GM19468 (cell line): ENCODE measurements around the gene FN1.
A peak's percentile ranks its signal among the peaks of the same experiment; 100 is the strongest.

Experiments
- ATAC-seq: cut with Tn5 transposase; IDR thresholded peaks from one replicate; pipeline ENCODE4 v1.9.1; 2021; ENCODE audit warnings: mild to moderate bottlenecking, moderate library complexity, moderate number of reproducible peaks; ENCODE audit not compliant: unreplicated experiment; ENCODE audit errors: extremely low read depth

FN1 gene

GRCh38 chr2:215435870-215436704 is at the start of gene FN1:
FN1 (minus strand) TSS chr2:215436068; CDS start chr2:215435802, 266 bp downstream.
- ATAC-seq: peak; percentile 73

GRCh38 chr2:215485032-215485431 is 49.2 kb upstream of the FN1 start:
- ATAC-seq: no peak

- no peak for ATAC-seq
These were observed 48.7 kb upstream of the FN1 start for GRCh38 chr2:215484570-215484969.

GRCh38 chr2:215483431-215483830 is 47.6 kb upstream of the FN1 start:
- no peak for ATAC-seq

- no peak for ATAC-seq
These were observed 43.8 kb upstream of the FN1 start for GRCh38 chr2:215479536-215480240.

- no peak for ATAC-seq
These were observed 43.3 kb upstream of the FN1 start for GRCh38 chr2:215479121-215479520.

GRCh38 chr2:215476424-215476823 is 40.6 kb upstream of the FN1 start:
- ATAC-seq: no peak

- no peak for ATAC-seq
These were observed 30.4 kb upstream of the FN1 start for GRCh38 chr2:215466097-215466909.

- no peak for ATAC-seq
These were observed 29.4 kb upstream of the FN1 start for GRCh38 chr2:215465256-215465655.

GRCh38 chr2:215461836-215462532 is 26.1 kb upstream of the FN1 start:
- no peak for ATAC-seq

GRCh38 chr2:215460682-215461382 is 25.0 kb upstream of the FN1 start:
- no peak for ATAC-seq

- ATAC-seq: no peak
These were observed 20.1 kb upstream of the FN1 start for GRCh38 chr2:215455958-215456357.

- ATAC-seq: peak; percentile 53
These were observed 18.8 kb upstream of the FN1 start for GRCh38 chr2:215454519-215455246.

- ATAC-seq: no peak
These were observed 16.9 kb upstream of the FN1 start for GRCh38 chr2:215452725-215453124.

GRCh38 chr2:215451012-215451756 is 15.3 kb upstream of the FN1 start:
- no peak for ATAC-seq

- no peak for ATAC-seq
These were observed 14.5 kb upstream of the FN1 start for GRCh38 chr2:215450188-215451011.

GRCh38 chr2:215447673-215448081 is 11.8 kb upstream of the FN1 start:
- ATAC-seq: no peak
